ENCODE measurements around the gene RPP40. TPM values are rescaled to one million over a fixed set of nuclear protein-coding genes. Genes with fewer than 3 reads are reported as not detected.

RPP40 gene
- polyA plus RNA-seq, 1 donor (not counting 4 experiments of a cell fraction or from before 2014, with no cell fraction given) = 12.4 TPM

GRCh38 chr6:5046430-5046829, 42.6 kb upstream of the RPP40 start:
- H3K4me1 ChIP-seq (ENCODE audit: control insufficient read depth, extremely low read depth, insufficient read depth, low read length) = no peaks in the 10 kb centered on the region
- H2AFZ ChIP-seq (ENCODE audit: control insufficient read depth, low read length) = no peak overlapping the region
- no peak overlapping the region for H3K27ac ChIP-seq (ENCODE audit: control insufficient read depth, insufficient read depth, low read length)
- no peaks in the 10 kb centered on the region for H3K79me2 ChIP-seq (ENCODE audit: control insufficient read depth, insufficient read depth, low read length)
- no peaks in the 10 kb centered on the region for H3K36me3 ChIP-seq (ENCODE audit: control insufficient read depth in 2 of 2, extremely low read depth in 1 of 2, insufficient read depth in 2 of 2, low read length in 2 of 2)
- H4K20me1 ChIP-seq (ENCODE audit: control insufficient read depth, extremely low read depth, insufficient read depth, low read length) = no peaks in the 10 kb centered on the region
- no peak for FAIRE-seq
- no peak for DNase-seq (ENCODE audit: low read depth, low spot score)
- H3K9me3 ChIP-seq (ENCODE audit: control insufficient read depth, low read depth, low read length) = no peaks in the 10 kb centered on the region
- no peaks in the 10 kb centered on the region for H3K9me1 ChIP-seq (ENCODE audit: control insufficient read depth, extremely low read depth, insufficient read depth, low read length)
- TF ChIP-seq CTCF (optimal IDR thresholded peaks at IDR 0.05 in 1 of 3, IDR thresholded peaks at IDR 0.05 in 1 of 3, conservative IDR thresholded peaks at IDR 0.05 in 1 of 3; ENCODE audit: extremely low read depth in 1 of 3, insufficient read depth in 2 of 3, low read length in 3 of 3) (no peak), EZH2 (IDR thresholded peaks at IDR 0.05; ENCODE audit: low read length) (no peak)
- no peak overlapping the region for H3K4me3 ChIP-seq (ENCODE audit: control insufficient read depth in 2 of 3, extremely low read depth in 1 of 3, insufficient read depth in 2 of 3, low read depth in 1 of 3, low read length in 3 of 3)
- no peak overlapping the region for H3K9ac ChIP-seq (ENCODE audit: control insufficient read depth, extremely low read depth, insufficient read depth, low read length)
- H3K27me3 ChIP-seq (ENCODE audit: control insufficient read depth, extremely low read depth, insufficient read depth, low read length) = no peaks in the 10 kb centered on the region
- no peak overlapping the region for H3K4me2 ChIP-seq (ENCODE audit: control insufficient read depth, extremely low read depth, insufficient read depth, low read depth, low read length)
- dilution Hi-C loops (cut with MboI; ENCODE audit: extremely low pct_ligation_motif_present, low sequenced_read_pairs) = no loop called here

GRCh38 chr6:5045416-5045815, 41.6 kb upstream of the RPP40 start:
- H3K27ac ChIP-seq (ENCODE audit: control insufficient read depth, insufficient read depth, low read length) = no peak overlapping the region
- no peaks in the 10 kb centered on the region for H4K20me1 ChIP-seq (ENCODE audit: control insufficient read depth, extremely low read depth, insufficient read depth, low read length)
- no peak for FAIRE-seq
- H3K4me1 ChIP-seq (ENCODE audit: control insufficient read depth, extremely low read depth, insufficient read depth, low read length) = no peaks in the 10 kb centered on the region
- TF ChIP-seq CTCF (optimal IDR thresholded peaks at IDR 0.05 in 1 of 3, IDR thresholded peaks at IDR 0.05 in 1 of 3, conservative IDR thresholded peaks at IDR 0.05 in 1 of 3; ENCODE audit: extremely low read depth in 1 of 3, insufficient read depth in 2 of 3, low read length in 3 of 3) = no peak
- TF ChIP-seq EZH2 (IDR thresholded peaks at IDR 0.05; ENCODE audit: low read length) = no peak
- no peaks in the 10 kb centered on the region for H3K27me3 ChIP-seq (ENCODE audit: control insufficient read depth, extremely low read depth, insufficient read depth, low read length)
- dilution Hi-C loops (cut with MboI; ENCODE audit: extremely low pct_ligation_motif_present, low sequenced_read_pairs) = no loop called here
- H2AFZ ChIP-seq (ENCODE audit: control insufficient read depth, low read length) = no peak overlapping the region
- no peak overlapping the region for H3K4me2 ChIP-seq (ENCODE audit: control insufficient read depth, extremely low read depth, insufficient read depth, low read depth, low read length)
- no peak overlapping the region for H3K4me3 ChIP-seq (ENCODE audit: control insufficient read depth in 2 of 3, extremely low read depth in 1 of 3, insufficient read depth in 2 of 3, low read depth in 1 of 3, low read length in 3 of 3)
- no peaks in the 10 kb centered on the region for H3K9me1 ChIP-seq (ENCODE audit: control insufficient read depth, extremely low read depth, insufficient read depth, low read length)
- H3K36me3 ChIP-seq (ENCODE audit: control insufficient read depth in 2 of 2, extremely low read depth in 1 of 2, insufficient read depth in 2 of 2, low read length in 2 of 2) = no peaks in the 10 kb centered on the region
- H3K9me3 ChIP-seq (ENCODE audit: control insufficient read depth, low read depth, low read length) = no peaks in the 10 kb centered on the region
- H3K79me2 ChIP-seq (ENCODE audit: control insufficient read depth, insufficient read depth, low read length) = no peaks in the 10 kb centered on the region
- no peak for DNase-seq (ENCODE audit: low read depth, low spot score)
- H3K9ac ChIP-seq (ENCODE audit: control insufficient read depth, extremely low read depth, insufficient read depth, low read length) = no peak overlapping the region
